HEK293 (cell line): ENCODE measurements around the gene DLX2.

Source experiments
- BCL11B ChIP-seq: fragments of 450-650 bp; formaldehyde crosslinking; IDR thresholded peaks from 2 replicates; pipeline ENCODE4 v1.5.1; 2016; ENCODE audit warnings: low read depth, missing biosample characterization, missing genetic modification characterization
- GFI1B ChIP-seq: fragments of 450-650 bp; formaldehyde crosslinking; IDR thresholded peaks from 2 replicates; pipeline ENCODE4 v1.5.1; 2016; ENCODE audit warnings: missing biosample characterization, missing genetic modification characterization
- GLI2 ChIP-seq: fragments of 450-650 bp; formaldehyde crosslinking; IDR thresholded peaks from 2 replicates; pipeline ENCODE4; 2017; ENCODE audit warnings: missing biosample characterization, missing genetic modification characterization, low read depth, borderline replicate concordance
- GLIS1 ChIP-seq: fragments of 450-650 bp; formaldehyde crosslinking; IDR thresholded peaks from 2 replicates; pipeline ENCODE4 v1.5.1; 2016; ENCODE audit warnings: missing biosample characterization, missing genetic modification characterization
- HOXD13 ChIP-seq: sonication (generic); formaldehyde crosslinking; IDR thresholded peaks from 2 replicates; pipeline ENCODE4 v1.8.0; 2022; ENCODE audit warnings: missing genetic modification reagents, borderline replicate concordance
- KLF17 ChIP-seq: fragments of 450-650 bp; formaldehyde crosslinking; IDR thresholded peaks from 2 replicates; pipeline ENCODE4 v1.5.1; 2016; ENCODE audit warnings: missing biosample characterization, missing genetic modification characterization
- KLF9 ChIP-seq: fragments of 450-650 bp; formaldehyde crosslinking; IDR thresholded peaks from 2 replicates; pipeline ENCODE4 v1.5.1; 2016; ENCODE audit warnings: missing biosample characterization, missing genetic modification characterization, low read depth
- MZF1 ChIP-seq: fragments of 450-650 bp; formaldehyde crosslinking; IDR thresholded peaks from 2 replicates; pipeline ENCODE4 v1.5.1; 2017; ENCODE audit warnings: missing biosample characterization, missing genetic modification characterization, borderline replicate concordance
- OVOL3 ChIP-seq: fragments of 450-650 bp; formaldehyde crosslinking; IDR thresholded peaks from 2 replicates; pipeline ENCODE4 v1.5.1; 2016; ENCODE audit warnings: missing biosample characterization, missing genetic modification characterization
- RBAK ChIP-seq: fragments of 450-650 bp; formaldehyde crosslinking; IDR thresholded peaks from 2 replicates; pipeline ENCODE4 v1.5.1; 2016; ENCODE audit warnings: missing biosample characterization, missing genetic modification characterization
- YY2 ChIP-seq: fragments of 450-650 bp; formaldehyde crosslinking; IDR thresholded peaks from 2 replicates; pipeline ENCODE4 v1.5.1; 2016; ENCODE audit warnings: missing biosample characterization, missing genetic modification characterization
- ZBTB48 ChIP-seq: fragments of 450-650 bp; formaldehyde crosslinking; IDR thresholded peaks from 2 replicates; pipeline ENCODE4 v1.5.1; 2016; ENCODE audit warnings: missing biosample characterization, missing genetic modification characterization
- ZBTB8A ChIP-seq: fragments of 450-650 bp; formaldehyde crosslinking; IDR thresholded peaks from 2 replicates; pipeline ENCODE4 v1.5.1; 2016; ENCODE audit warnings: missing biosample characterization, missing genetic modification characterization
- ZEB2 ChIP-seq: fragments of 450-650 bp; formaldehyde crosslinking; IDR thresholded peaks from 2 replicates; pipeline ENCODE4 v1.5.1; 2016; ENCODE audit warnings: missing biosample characterization, missing genetic modification characterization
- ZFP3 ChIP-seq: fragments of 450-650 bp; formaldehyde crosslinking; IDR thresholded peaks from 2 replicates; pipeline ENCODE4 v1.5.1; 2016; ENCODE audit warnings: low read depth, missing biosample characterization, missing genetic modification characterization
- ZNF19 ChIP-seq: fragments of 450-650 bp; formaldehyde crosslinking; IDR thresholded peaks from 2 replicates; pipeline ENCODE4; 2016; ENCODE audit warnings: missing biosample characterization, missing genetic modification characterization, low read depth
- ZNF26 ChIP-seq: fragments of 450-650 bp; formaldehyde crosslinking; IDR thresholded peaks from 2 replicates; pipeline ENCODE4 v1.5.1; 2016; ENCODE audit warnings: missing biosample characterization, missing genetic modification characterization
- ZNF311 ChIP-seq: fragments of 450-650 bp; formaldehyde crosslinking; IDR thresholded peaks from 2 replicates; pipeline ENCODE4 v1.5.1; 2017; ENCODE audit warnings: missing biosample characterization, missing genetic modification characterization, borderline replicate concordance
- ZNF350 ChIP-seq: fragments of 450-650 bp; formaldehyde crosslinking; IDR thresholded peaks from 2 replicates; pipeline ENCODE4 v1.5.0; 2017; ENCODE audit warnings: missing biosample characterization, mild to moderate bottlenecking, missing genetic modification characterization
- ZNF548 ChIP-seq: fragments of 450-650 bp; formaldehyde crosslinking; IDR thresholded peaks from 2 replicates; pipeline ENCODE4 v1.5.1; 2016; ENCODE audit warnings: missing biosample characterization, missing genetic modification characterization
- ZNF626 ChIP-seq: fragments of 450-650 bp; sonication (Bioruptor Pico); formaldehyde crosslinking; IDR thresholded peaks from 2 replicates; pipeline ENCODE4 v1.5.1; 2018; ENCODE audit warnings: missing biosample characterization, missing genetic modification characterization, inconsistent platforms
- ZNF645 ChIP-seq: fragments of 450-650 bp; formaldehyde crosslinking; IDR thresholded peaks from 2 replicates; pipeline ENCODE4; 2016; ENCODE audit warnings: missing biosample characterization, missing genetic modification characterization
- ZNF670 ChIP-seq: fragments of 450-650 bp; formaldehyde crosslinking; IDR thresholded peaks from 2 replicates; pipeline ENCODE4 v1.5.1; 2016; ENCODE audit warnings: missing biosample characterization, missing genetic modification characterization, low read depth
- ZNF707 ChIP-seq: fragments of 450-650 bp; formaldehyde crosslinking; IDR thresholded peaks from 2 replicates; pipeline ENCODE4 v1.5.1; 2016; ENCODE audit warnings: missing biosample characterization, missing genetic modification characterization
- ZNF76 ChIP-seq: fragments of 450-650 bp; formaldehyde crosslinking; IDR thresholded peaks from 2 replicates; pipeline ENCODE4; 2016; ENCODE audit warnings: low read depth, missing biosample characterization, missing genetic modification characterization, borderline replicate concordance
- ZNF768 ChIP-seq: fragments of 450-650 bp; formaldehyde crosslinking; IDR thresholded peaks from 2 replicates; pipeline ENCODE4 v1.5.1; 2018; ENCODE audit warnings: missing biosample characterization, mild to moderate bottlenecking, missing genetic modification characterization
- ZNF843 ChIP-seq: fragments of 450-650 bp; formaldehyde crosslinking; IDR thresholded peaks from 2 replicates; pipeline ENCODE4 v1.5.1; 2016; ENCODE audit warnings: missing biosample characterization, missing genetic modification characterization
- ZSCAN30 ChIP-seq: fragments of 450-650 bp; IDR thresholded peaks from 2 replicates; pipeline ENCODE4 v1.5.1; 2018; ENCODE audit warnings: missing biosample characterization, mild to moderate bottlenecking, missing genetic modification characterization, moderate library complexity
- ZSCAN5A ChIP-seq: fragments of 450-650 bp; formaldehyde crosslinking; IDR thresholded peaks from 2 replicates; pipeline ENCODE4 v1.5.1; 2016; ENCODE audit warnings: missing biosample characterization, missing genetic modification characterization
- TF ChIP-seq, protein P1 (sequence below): fragments of 450-650 bp; formaldehyde crosslinking; IDR thresholded peaks from 2 replicates; pipeline ENCODE4 v1.5.1; 2016; ENCODE audit warnings: missing biosample characterization, missing genetic modification characterization
- TF ChIP-seq, protein P2 (sequence below): fragments of 450-650 bp; formaldehyde crosslinking; IDR thresholded peaks from 2 replicates; pipeline ENCODE4 v1.5.1; 2016; ENCODE audit warnings: missing biosample characterization, missing genetic modification characterization, low read depth

Gene DLX2

GRCh38 chr2:172095146-172095904 lies 7.4 kb downstream of the DLX2 start (continued):
- TF ChIP-seq, protein P1, sequence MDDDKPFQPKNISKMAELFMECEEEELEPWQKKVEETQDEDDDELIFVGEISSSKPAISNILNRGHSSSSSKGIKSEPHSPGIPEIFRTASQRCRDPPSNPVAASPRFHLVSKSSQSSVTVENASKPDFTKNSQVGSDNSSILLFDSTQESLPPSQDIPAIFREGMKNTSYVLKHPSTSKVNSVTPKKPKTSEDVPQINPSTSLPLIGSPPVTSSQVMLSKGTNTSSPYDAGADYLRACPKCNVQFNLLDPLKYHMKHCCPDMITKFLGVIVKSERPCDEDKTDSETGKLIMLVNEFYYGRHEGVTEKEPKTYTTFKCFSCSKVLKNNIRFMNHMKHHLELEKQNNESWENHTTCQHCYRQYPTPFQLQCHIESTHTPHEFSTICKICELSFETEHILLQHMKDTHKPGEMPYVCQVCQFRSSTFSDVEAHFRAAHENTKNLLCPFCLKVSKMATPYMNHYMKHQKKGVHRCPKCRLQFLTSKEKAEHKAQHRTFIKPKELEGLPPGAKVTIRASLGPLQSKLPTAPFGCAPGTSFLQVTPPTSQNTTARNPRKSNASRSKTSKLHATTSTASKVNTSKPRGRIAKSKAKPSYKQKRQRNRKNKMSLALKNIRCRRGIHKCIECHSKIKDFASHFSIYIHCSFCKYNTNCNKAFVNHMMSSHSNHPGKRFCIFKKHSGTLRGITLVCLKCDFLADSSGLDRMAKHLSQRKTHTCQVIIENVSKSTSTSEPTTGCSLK (tag by site-specific recombination): no peak
- TF ChIP-seq ZNF311 (tag by site-specific recombination) (no peak), ZBTB8A (tag by site-specific recombination) (peak; percentile 69), GLIS1 (tag by site-specific recombination) (peak; percentile 50; the same call in 1 of the 2 replicates), RBAK (tag by site-specific recombination) (no peak), ZNF768 (tag by site-specific recombination) (no peak), MZF1 (tag by site-specific recombination) (0 out of 2 replicates have a peak, but pooled peaks have one; percentile 11), ZEB2 (tag by site-specific recombination) (peak; percentile 55), ZSCAN5A (tag by site-specific recombination) (no peak), GLI2 (tag by site-specific recombination) (no peak), KLF17 (tag by site-specific recombination) (peak; percentile 70; the same call in 1 of the 2 replicates), ZNF19 (no peak), HOXD13 (CRISPR knock-in tag) (no peak), ZNF626 (tag by site-specific recombination) (no peak), GFI1B (tag by site-specific recombination) (peak; percentile 94), YY2 (tag by site-specific recombination) (no peak), ZNF548 (tag by site-specific recombination) (no peak), ZBTB48 (no peak), ZNF26 (tag by site-specific recombination) (no peak), ZNF670 (tag by site-specific recombination) (no peak), ZSCAN30 (tag by site-specific recombination) (peak; percentile 28; the same call in 1 of the 2 replicates), ZNF645 (tag by site-specific recombination) (no peak), KLF9 (tag by site-specific recombination) (peak; percentile 31; the same call in 1 of the 2 replicates), OVOL3 (tag by site-specific recombination) (no peak; the same call in 1 of the 2 replicates), ZNF843 (0 out of 2 replicates have a peak, but pooled peaks have one; percentile 12), ZNF707 (tag by site-specific recombination) (no peak), ZNF76 (tag by site-specific recombination) (no peak), ZFP3 (tag by site-specific recombination) (no peak), ZNF350 (tag by site-specific recombination) (no peak), BCL11B (no peak)
- TF ChIP-seq, protein P2, sequence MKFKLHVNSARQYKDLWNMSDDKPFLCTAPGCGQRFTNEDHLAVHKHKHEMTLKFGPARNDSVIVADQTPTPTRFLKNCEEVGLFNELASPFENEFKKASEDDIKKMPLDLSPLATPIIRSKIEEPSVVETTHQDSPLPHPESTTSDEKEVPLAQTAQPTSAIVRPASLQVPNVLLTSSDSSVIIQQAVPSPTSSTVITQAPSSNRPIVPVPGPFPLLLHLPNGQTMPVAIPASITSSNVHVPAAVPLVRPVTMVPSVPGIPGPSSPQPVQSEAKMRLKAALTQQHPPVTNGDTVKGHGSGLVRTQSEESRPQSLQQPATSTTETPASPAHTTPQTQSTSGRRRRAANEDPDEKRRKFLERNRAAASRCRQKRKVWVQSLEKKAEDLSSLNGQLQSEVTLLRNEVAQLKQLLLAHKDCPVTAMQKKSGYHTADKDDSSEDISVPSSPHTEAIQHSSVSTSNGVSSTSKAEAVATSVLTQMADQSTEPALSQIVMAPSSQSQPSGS (tag by site-specific recombination): no peak
